ENCODE measurements around the gene STXBP6.

DNA sequence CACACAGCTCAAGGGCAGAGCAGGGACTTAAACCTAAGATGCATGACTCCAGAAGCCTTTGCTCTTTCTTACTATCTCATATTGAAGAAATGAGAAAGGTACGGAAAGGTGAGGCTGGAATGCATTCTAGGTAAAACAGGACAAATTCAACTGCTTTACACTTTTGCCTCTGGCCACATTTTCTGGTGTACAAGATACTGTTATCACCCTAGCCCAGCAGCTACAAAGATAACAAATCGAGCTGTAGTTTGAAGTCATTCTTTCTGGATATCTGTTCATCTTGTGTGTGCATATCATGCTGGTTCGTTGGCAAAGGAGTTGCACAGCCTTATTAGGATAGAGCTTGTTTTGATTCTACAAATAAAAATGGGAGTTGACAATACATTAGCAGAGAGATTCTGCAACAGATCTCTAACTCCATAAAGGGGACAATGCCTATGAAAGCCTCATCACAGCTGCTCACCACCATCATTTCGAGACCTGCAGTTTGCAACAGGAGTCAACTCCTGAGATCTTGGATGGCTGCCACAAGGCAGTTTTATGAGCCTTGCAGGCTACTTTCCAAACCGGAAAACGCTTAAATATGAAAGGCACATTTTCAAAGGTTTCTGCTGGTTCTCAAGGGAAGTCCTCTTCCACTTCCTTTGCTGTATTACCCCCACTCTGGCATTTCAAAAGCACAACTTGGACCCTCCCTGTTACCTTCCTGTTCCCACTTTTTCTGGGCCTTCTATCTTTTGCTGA, 64.9 kb downstream of the STXBP6 start:
- TF ChIP-seq, protein P1, sequence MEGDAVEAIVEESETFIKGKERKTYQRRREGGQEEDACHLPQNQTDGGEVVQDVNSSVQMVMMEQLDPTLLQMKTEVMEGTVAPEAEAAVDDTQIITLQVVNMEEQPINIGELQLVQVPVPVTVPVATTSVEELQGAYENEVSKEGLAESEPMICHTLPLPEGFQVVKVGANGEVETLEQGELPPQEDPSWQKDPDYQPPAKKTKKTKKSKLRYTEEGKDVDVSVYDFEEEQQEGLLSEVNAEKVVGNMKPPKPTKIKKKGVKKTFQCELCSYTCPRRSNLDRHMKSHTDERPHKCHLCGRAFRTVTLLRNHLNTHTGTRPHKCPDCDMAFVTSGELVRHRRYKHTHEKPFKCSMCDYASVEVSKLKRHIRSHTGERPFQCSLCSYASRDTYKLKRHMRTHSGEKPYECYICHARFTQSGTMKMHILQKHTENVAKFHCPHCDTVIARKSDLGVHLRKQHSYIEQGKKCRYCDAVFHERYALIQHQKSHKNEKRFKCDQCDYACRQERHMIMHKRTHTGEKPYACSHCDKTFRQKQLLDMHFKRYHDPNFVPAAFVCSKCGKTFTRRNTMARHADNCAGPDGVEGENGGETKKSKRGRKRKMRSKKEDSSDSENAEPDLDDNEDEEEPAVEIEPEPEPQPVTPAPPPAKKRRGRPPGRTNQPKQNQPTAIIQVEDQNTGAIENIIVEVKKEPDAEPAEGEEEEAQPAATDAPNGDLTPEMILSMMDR (IDR thresholded peaks at IDR 0.05): no peak
- TF ChIP-seq POLR2A (IDR thresholded peaks at IDR 0.05): no peak
